Mesothelial cell of epicardium (in vitro differentiated cells): Measurements from ENCODE around the gene KCTD15. TPM values are rescaled to one million over a fixed set of nuclear protein-coding genes. Genes with fewer than 3 reads are reported as not detected.

ENCODE experiments used
- DNase-seq, 2 experiments: peaks; one replicate each; pipeline ENCODE4 v3.0.0; 2021; ENCODE audit warnings: low spot score in 2 of 2; ENCODE audit not compliant: unreplicated experiment in 2 of 2
- H3K27ac Mint-ChIP-seq: 2 replicates; pipeline ENCODE4 v1.8.0; 2021; ENCODE audit warnings: mixed read lengths
- H3K27me3 Mint-ChIP-seq: 2 replicates; pipeline ENCODE4 v1.8.0; 2021; ENCODE audit warnings: low read depth, mixed read lengths
- H3K36me3 Mint-ChIP-seq: 2 replicates; pipeline ENCODE4 v1.8.0; 2021; ENCODE audit warnings: mixed read lengths
- H3K4me1 Mint-ChIP-seq: 2 replicates; pipeline ENCODE4 v1.8.0; 2021; ENCODE audit warnings: mixed read lengths
- H3K4me3 Mint-ChIP-seq: 2 replicates; pipeline ENCODE4 v1.8.0; 2021; ENCODE audit warnings: mild to moderate bottlenecking, moderate library complexity, mixed read lengths
- H3K9me3 Mint-ChIP-seq: 2 replicates; pipeline ENCODE4 v1.8.0; 2021; ENCODE audit warnings: mixed read lengths
- CTCF ChIP-seq: fragments of 200-600 bp; sonication (generic); IDR thresholded peaks from one replicate; pipeline ENCODE4 v1.5.0; 2021; ENCODE audit warnings: antibody characterized with exemption; ENCODE audit not compliant: unreplicated experiment
- total RNA-seq: library from RNA; stranded (reverse); gene quantifications from 3 replicates; pipeline ENCODE4 v1.2.1, GENCODE V29; 2021

Gene KCTD15
- total RNA-seq, 1 donor from 2014 or later: 48.1 TPM

GRCh38 chr19:33777351-33777750 lies 19.3 kb upstream of the KCTD15 start:
- H3K27me3 Mint-ChIP-seq: peaks cover 37% of the 10 kb centered on the region
- no peak overlapping the region for H3K4me3 Mint-ChIP-seq
- TF ChIP-seq CTCF: no peak
- no peak for DNase-seq
- H3K36me3 Mint-ChIP-seq: no peaks in the 10 kb centered on the region
- peaks cover 11% of the 10 kb centered on the region for H3K4me1 Mint-ChIP-seq
- H3K9me3 Mint-ChIP-seq: no peaks in the 10 kb centered on the region
- no peak overlapping the region for H3K27ac Mint-ChIP-seq

GRCh38 chr19:33777753-33778088 lies 18.9 kb upstream of the KCTD15 start:
- Mint-ChIP-seq H3K4me1 (peaks cover 11% of the 10 kb centered on the region), H3K36me3 (no peaks in the 10 kb centered on the region), H3K27me3 (peaks cover 41% of the 10 kb centered on the region), H3K27ac (no peak overlapping the region), H3K4me3 (no peak overlapping the region), H3K9me3 (no peaks in the 10 kb centered on the region)
- no peak for TF ChIP-seq CTCF
- DNase-seq: no peak

GRCh38 chr19:33778089-33778791 lies 18.4 kb upstream of the KCTD15 start:
- peaks cover 43% of the 10 kb centered on the region for H3K27me3 Mint-ChIP-seq
- DNase-seq: peak; percentile 85 to 97
- no peaks in the 10 kb centered on the region for H3K9me3 Mint-ChIP-seq
- TF ChIP-seq CTCF: peak; percentile 100
- peaks cover 11% of the 10 kb centered on the region for H3K4me1 Mint-ChIP-seq
- no peaks in the 10 kb centered on the region for H3K36me3 Mint-ChIP-seq
- H3K27ac Mint-ChIP-seq: no peak overlapping the region
- peak overlapping the region; percentile 20 for H3K4me3 Mint-ChIP-seq

- peaks cover 11% of the 10 kb centered on the region for H3K4me1 Mint-ChIP-seq
- DNase-seq: no peak
- no peaks in the 10 kb centered on the region for H3K9me3 Mint-ChIP-seq
- no peaks in the 10 kb centered on the region for H3K36me3 Mint-ChIP-seq
- peaks cover 55% of the 10 kb centered on the region for H3K27me3 Mint-ChIP-seq
- H3K27ac Mint-ChIP-seq: no peak overlapping the region
- no peak overlapping the region for H3K4me3 Mint-ChIP-seq
- no peak for TF ChIP-seq CTCF
Observed at GRCh38 chr19:33779849-33780248, 16.8 kb upstream of the KCTD15 start.

GRCh38 chr19:33780251-33780650 lies 16.4 kb upstream of the KCTD15 start:
- peaks cover 11% of the 10 kb centered on the region for H3K4me1 Mint-ChIP-seq
- no peaks in the 10 kb centered on the region for H3K36me3 Mint-ChIP-seq
- TF ChIP-seq CTCF: no peak
- H3K9me3 Mint-ChIP-seq: no peaks in the 10 kb centered on the region
- H3K27me3 Mint-ChIP-seq: peaks cover 59% of the 10 kb centered on the region
- H3K4me3 Mint-ChIP-seq: no peak overlapping the region
- no peak for DNase-seq
- H3K27ac Mint-ChIP-seq: no peak overlapping the region

- Mint-ChIP-seq H3K36me3 (no peaks in the 10 kb centered on the region), H3K4me3 (no peak overlapping the region), H3K9me3 (no peaks in the 10 kb centered on the region), H3K27ac (no peak overlapping the region), H3K4me1 (peaks cover 11% of the 10 kb centered on the region), H3K27me3 (peaks cover 64% of the 10 kb centered on the region)
- TF ChIP-seq CTCF: no peak
- DNase-seq: no peak
Observed at GRCh38 chr19:33780746-33781145, 15.9 kb upstream of the KCTD15 start.
